ENCODE measurements around the gene GRK5.
"Not testable (repeated sequence)": the region's sequence is repeated elsewhere in the genome, so short reads cannot be mapped to it uniquely, and the experiment has no call there.

DNA sequence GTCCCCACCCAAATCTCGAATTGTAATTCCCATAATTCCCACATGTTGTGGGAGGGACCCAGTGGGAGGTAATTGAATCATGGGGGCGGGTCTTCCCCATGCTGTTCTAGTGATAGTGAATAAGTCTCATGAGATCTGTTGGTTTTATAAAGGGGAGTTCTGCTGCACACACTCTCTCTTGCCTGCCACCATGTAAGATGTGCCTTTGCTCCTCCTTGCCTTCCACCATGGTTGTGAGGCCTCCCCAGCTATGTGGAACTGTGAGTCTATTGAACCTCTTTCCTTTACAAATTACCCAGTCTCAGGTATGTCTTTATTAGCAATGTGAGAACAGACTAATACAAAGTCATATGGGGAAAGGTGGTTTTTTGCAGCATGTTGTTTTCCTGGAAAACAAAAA, 255.8 kb downstream of the GRK5 start:
- TF ChIP-seq ELF4 (IDR thresholded peaks at IDR 0.05); FOXM1 (IDR thresholded peaks at IDR 0.05; ENCODE audit: borderline replicate concordance); SUZ12 (IDR thresholded peaks at IDR 0.05); SP1 (IDR thresholded peaks at IDR 0.05); ZNF384 (IDR thresholded peaks at IDR 0.05); FOXA1 (IDR thresholded peaks at IDR 0.05): not testable (repeated sequence)

Data from HEK293T (cell line).